ENCODE results near the gene ITGA11. TPM values are rescaled to one million over a fixed set of nuclear protein-coding genes. Genes with fewer than 3 reads are reported as not detected.

ITGA11 gene
- total and polyA plus RNA-seq, 2 experiments from 2014 or later = 0.03 to 0.40 TPM

DNA sequence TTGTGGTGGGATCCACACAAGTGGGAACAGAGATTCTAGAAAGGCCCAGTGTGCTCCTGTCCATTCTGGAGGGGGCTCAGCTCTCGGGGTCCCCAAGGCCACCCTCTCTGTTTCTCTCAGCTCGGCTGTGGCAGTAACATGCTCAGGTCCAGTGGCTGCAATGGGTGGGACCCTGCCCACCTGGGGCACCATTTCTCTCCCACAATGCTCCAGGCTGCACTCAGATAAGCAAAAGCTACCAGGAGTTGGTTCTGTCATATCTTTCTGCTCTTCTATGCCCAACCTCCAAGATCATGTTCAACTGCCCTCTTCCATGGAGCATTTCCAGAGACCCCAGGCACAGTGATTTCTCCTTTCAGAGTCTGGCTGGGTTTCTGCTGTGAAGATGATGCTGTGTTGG, 40.8 kb downstream of the ITGA11 start (continued):
- TF ChIP-seq, protein P1, sequence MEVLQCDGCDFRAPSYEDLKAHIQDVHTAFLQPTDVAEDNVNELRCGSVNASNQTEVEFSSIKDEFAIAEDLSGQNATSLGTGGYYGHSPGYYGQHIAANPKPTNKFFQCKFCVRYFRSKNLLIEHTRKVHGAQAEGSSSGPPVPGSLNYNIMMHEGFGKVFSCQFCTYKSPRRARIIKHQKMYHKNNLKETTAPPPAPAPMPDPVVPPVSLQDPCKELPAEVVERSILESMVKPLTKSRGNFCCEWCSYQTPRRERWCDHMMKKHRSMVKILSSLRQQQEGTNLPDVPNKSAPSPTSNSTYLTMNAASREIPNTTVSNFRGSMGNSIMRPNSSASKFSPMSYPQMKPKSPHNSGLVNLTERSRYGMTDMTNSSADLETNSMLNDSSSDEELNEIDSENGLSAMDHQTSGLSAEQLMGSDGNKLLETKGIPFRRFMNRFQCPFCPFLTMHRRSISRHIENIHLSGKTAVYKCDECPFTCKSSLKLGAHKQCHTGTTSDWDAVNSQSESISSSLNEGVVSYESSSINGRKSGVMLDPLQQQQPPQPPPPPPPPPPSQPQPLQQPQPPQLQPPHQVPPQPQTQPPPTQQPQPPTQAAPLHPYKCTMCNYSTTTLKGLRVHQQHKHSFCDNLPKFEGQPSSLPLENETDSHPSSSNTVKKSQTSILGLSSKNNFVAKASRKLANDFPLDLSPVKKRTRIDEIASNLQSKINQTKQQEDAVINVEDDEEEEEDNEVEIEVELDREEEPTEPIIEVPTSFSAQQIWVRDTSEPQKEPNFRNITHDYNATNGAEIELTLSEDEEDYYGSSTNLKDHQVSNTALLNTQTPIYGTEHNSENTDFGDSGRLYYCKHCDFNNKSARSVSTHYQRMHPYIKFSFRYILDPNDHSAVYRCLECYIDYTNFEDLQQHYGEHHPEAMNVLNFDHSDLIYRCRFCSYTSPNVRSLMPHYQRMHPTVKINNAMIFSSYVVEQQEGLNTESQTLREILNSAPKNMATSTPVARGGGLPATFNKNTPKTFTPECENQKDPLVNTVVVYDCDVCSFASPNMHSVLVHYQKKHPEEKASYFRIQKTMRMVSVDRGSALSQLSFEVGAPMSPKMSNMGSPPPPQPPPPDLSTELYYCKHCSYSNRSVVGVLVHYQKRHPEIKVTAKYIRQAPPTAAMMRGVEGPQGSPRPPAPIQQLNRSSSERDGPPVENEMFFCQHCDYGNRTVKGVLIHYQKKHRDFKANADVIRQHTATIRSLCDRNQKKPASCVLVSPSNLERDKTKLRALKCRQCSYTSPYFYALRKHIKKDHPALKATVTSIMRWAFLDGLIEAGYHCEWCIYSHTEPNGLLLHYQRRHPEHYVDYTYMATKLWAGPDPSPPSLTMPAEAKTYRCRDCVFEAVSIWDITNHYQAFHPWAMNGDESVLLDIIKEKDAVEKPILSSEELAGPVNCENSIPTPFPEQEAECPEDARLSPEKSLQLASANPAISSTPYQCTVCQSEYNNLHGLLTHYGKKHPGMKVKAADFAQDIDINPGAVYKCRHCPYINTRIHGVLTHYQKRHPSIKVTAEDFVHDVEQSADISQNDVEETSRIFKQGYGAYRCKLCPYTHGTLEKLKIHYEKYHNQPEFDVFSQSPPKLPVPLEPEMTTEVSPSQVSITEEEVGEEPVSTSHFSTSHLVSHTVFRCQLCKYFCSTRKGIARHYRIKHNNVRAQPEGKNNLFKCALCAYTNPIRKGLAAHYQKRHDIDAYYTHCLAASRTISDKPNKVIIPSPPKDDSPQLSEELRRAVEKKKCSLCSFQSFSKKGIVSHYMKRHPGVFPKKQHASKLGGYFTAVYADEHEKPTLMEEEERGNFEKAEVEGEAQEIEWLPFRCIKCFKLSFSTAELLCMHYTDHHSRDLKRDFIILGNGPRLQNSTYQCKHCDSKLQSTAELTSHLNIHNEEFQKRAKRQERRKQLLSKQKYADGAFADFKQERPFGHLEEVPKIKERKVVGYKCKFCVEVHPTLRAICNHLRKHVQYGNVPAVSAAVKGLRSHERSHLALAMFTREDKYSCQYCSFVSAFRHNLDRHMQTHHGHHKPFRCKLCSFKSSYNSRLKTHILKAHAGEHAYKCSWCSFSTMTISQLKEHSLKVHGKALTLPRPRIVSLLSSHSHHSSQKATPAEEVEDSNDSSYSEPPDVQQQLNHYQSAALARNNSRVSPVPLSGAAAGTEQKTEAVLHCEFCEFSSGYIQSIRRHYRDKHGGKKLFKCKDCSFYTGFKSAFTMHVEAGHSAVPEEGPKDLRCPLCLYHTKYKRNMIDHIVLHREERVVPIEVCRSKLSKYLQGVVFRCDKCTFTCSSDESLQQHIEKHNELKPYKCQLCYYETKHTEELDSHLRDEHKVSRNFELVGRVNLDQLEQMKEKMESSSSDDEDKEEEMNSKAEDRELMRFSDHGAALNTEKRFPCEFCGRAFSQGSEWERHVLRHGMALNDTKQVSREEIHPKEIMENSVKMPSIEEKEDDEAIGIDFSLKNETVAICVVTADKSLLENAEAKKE (CRISPR knock-in tag; IDR thresholded peaks at IDR 0.05) = no peak
- TF ChIP-seq, protein P2, sequence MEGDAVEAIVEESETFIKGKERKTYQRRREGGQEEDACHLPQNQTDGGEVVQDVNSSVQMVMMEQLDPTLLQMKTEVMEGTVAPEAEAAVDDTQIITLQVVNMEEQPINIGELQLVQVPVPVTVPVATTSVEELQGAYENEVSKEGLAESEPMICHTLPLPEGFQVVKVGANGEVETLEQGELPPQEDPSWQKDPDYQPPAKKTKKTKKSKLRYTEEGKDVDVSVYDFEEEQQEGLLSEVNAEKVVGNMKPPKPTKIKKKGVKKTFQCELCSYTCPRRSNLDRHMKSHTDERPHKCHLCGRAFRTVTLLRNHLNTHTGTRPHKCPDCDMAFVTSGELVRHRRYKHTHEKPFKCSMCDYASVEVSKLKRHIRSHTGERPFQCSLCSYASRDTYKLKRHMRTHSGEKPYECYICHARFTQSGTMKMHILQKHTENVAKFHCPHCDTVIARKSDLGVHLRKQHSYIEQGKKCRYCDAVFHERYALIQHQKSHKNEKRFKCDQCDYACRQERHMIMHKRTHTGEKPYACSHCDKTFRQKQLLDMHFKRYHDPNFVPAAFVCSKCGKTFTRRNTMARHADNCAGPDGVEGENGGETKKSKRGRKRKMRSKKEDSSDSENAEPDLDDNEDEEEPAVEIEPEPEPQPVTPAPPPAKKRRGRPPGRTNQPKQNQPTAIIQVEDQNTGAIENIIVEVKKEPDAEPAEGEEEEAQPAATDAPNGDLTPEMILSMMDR (conservative IDR thresholded peaks at IDR 0.05; ENCODE audit: low read depth in 2 of 2) = no peak
- TF ChIP-seq ZNF331 (CRISPR knock-in tag; IDR thresholded peaks at IDR 0.05; ENCODE audit: low read depth) (no peak), CREB1 (CRISPR knock-in tag; IDR thresholded peaks at IDR 0.05; ENCODE audit: low read depth) (no peak), STAT1 (IDR thresholded peaks at IDR 0.05; ENCODE audit: unreplicated experiment) (no peak), POLR2AphosphoS5 (IDR thresholded peaks at IDR 0.05; ENCODE audit: low read depth) (no peak), JUNB (IDR thresholded peaks at IDR 0.05; ENCODE audit: unreplicated experiment) (no peak)
- TF ChIP-seq, protein P3, sequence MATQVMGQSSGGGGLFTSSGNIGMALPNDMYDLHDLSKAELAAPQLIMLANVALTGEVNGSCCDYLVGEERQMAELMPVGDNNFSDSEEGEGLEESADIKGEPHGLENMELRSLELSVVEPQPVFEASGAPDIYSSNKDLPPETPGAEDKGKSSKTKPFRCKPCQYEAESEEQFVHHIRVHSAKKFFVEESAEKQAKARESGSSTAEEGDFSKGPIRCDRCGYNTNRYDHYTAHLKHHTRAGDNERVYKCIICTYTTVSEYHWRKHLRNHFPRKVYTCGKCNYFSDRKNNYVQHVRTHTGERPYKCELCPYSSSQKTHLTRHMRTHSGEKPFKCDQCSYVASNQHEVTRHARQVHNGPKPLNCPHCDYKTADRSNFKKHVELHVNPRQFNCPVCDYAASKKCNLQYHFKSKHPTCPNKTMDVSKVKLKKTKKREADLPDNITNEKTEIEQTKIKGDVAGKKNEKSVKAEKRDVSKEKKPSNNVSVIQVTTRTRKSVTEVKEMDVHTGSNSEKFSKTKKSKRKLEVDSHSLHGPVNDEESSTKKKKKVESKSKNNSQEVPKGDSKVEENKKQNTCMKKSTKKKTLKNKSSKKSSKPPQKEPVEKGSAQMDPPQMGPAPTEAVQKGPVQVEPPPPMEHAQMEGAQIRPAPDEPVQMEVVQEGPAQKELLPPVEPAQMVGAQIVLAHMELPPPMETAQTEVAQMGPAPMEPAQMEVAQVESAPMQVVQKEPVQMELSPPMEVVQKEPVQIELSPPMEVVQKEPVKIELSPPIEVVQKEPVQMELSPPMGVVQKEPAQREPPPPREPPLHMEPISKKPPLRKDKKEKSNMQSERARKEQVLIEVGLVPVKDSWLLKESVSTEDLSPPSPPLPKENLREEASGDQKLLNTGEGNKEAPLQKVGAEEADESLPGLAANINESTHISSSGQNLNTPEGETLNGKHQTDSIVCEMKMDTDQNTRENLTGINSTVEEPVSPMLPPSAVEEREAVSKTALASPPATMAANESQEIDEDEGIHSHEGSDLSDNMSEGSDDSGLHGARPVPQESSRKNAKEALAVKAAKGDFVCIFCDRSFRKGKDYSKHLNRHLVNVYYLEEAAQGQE (IDR thresholded peaks at IDR 0.05; ENCODE audit: unreplicated experiment) = no peak
- TF ChIP-seq, protein P4, sequence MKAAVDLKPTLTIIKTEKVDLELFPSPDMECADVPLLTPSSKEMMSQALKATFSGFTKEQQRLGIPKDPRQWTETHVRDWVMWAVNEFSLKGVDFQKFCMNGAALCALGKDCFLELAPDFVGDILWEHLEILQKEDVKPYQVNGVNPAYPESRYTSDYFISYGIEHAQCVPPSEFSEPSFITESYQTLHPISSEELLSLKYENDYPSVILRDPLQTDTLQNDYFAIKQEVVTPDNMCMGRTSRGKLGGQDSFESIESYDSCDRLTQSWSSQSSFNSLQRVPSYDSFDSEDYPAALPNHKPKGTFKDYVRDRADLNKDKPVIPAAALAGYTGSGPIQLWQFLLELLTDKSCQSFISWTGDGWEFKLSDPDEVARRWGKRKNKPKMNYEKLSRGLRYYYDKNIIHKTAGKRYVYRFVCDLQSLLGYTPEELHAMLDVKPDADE (IDR thresholded peaks at IDR 0.05) = no peak

All from GM23338 (cell line).